ENCODE data around the gene THEM4.

GRCh38 chr1:151851886-151852285 lies 57.4 kb downstream of the THEM4 start:
- no peak for TF ChIP-seq CTCF (conservative IDR thresholded peaks at IDR 0.05; ENCODE audit: low read depth in 2 of 2)
- TF ChIP-seq EZH2phosphoT487 (IDR thresholded peaks at IDR 0.05; ENCODE audit: unreplicated experiment): no peak
- no peak for TF ChIP-seq ZNF114 (CRISPR knock-in tag; IDR thresholded peaks at IDR 0.05)
- TF ChIP-seq EZH2 (IDR thresholded peaks at IDR 0.05; ENCODE audit: low read depth, unreplicated experiment): no peak
- TF ChIP-seq, protein P1, sequence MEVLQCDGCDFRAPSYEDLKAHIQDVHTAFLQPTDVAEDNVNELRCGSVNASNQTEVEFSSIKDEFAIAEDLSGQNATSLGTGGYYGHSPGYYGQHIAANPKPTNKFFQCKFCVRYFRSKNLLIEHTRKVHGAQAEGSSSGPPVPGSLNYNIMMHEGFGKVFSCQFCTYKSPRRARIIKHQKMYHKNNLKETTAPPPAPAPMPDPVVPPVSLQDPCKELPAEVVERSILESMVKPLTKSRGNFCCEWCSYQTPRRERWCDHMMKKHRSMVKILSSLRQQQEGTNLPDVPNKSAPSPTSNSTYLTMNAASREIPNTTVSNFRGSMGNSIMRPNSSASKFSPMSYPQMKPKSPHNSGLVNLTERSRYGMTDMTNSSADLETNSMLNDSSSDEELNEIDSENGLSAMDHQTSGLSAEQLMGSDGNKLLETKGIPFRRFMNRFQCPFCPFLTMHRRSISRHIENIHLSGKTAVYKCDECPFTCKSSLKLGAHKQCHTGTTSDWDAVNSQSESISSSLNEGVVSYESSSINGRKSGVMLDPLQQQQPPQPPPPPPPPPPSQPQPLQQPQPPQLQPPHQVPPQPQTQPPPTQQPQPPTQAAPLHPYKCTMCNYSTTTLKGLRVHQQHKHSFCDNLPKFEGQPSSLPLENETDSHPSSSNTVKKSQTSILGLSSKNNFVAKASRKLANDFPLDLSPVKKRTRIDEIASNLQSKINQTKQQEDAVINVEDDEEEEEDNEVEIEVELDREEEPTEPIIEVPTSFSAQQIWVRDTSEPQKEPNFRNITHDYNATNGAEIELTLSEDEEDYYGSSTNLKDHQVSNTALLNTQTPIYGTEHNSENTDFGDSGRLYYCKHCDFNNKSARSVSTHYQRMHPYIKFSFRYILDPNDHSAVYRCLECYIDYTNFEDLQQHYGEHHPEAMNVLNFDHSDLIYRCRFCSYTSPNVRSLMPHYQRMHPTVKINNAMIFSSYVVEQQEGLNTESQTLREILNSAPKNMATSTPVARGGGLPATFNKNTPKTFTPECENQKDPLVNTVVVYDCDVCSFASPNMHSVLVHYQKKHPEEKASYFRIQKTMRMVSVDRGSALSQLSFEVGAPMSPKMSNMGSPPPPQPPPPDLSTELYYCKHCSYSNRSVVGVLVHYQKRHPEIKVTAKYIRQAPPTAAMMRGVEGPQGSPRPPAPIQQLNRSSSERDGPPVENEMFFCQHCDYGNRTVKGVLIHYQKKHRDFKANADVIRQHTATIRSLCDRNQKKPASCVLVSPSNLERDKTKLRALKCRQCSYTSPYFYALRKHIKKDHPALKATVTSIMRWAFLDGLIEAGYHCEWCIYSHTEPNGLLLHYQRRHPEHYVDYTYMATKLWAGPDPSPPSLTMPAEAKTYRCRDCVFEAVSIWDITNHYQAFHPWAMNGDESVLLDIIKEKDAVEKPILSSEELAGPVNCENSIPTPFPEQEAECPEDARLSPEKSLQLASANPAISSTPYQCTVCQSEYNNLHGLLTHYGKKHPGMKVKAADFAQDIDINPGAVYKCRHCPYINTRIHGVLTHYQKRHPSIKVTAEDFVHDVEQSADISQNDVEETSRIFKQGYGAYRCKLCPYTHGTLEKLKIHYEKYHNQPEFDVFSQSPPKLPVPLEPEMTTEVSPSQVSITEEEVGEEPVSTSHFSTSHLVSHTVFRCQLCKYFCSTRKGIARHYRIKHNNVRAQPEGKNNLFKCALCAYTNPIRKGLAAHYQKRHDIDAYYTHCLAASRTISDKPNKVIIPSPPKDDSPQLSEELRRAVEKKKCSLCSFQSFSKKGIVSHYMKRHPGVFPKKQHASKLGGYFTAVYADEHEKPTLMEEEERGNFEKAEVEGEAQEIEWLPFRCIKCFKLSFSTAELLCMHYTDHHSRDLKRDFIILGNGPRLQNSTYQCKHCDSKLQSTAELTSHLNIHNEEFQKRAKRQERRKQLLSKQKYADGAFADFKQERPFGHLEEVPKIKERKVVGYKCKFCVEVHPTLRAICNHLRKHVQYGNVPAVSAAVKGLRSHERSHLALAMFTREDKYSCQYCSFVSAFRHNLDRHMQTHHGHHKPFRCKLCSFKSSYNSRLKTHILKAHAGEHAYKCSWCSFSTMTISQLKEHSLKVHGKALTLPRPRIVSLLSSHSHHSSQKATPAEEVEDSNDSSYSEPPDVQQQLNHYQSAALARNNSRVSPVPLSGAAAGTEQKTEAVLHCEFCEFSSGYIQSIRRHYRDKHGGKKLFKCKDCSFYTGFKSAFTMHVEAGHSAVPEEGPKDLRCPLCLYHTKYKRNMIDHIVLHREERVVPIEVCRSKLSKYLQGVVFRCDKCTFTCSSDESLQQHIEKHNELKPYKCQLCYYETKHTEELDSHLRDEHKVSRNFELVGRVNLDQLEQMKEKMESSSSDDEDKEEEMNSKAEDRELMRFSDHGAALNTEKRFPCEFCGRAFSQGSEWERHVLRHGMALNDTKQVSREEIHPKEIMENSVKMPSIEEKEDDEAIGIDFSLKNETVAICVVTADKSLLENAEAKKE (CRISPR knock-in tag; IDR thresholded peaks at IDR 0.05): no peak
- no peak for TF ChIP-seq NANOG (IDR thresholded peaks at IDR 0.05; ENCODE audit: borderline replicate concordance)
- no peak for TF ChIP-seq CREB1 (CRISPR knock-in tag; IDR thresholded peaks at IDR 0.05; ENCODE audit: low read depth)
- TF ChIP-seq, protein P2, sequence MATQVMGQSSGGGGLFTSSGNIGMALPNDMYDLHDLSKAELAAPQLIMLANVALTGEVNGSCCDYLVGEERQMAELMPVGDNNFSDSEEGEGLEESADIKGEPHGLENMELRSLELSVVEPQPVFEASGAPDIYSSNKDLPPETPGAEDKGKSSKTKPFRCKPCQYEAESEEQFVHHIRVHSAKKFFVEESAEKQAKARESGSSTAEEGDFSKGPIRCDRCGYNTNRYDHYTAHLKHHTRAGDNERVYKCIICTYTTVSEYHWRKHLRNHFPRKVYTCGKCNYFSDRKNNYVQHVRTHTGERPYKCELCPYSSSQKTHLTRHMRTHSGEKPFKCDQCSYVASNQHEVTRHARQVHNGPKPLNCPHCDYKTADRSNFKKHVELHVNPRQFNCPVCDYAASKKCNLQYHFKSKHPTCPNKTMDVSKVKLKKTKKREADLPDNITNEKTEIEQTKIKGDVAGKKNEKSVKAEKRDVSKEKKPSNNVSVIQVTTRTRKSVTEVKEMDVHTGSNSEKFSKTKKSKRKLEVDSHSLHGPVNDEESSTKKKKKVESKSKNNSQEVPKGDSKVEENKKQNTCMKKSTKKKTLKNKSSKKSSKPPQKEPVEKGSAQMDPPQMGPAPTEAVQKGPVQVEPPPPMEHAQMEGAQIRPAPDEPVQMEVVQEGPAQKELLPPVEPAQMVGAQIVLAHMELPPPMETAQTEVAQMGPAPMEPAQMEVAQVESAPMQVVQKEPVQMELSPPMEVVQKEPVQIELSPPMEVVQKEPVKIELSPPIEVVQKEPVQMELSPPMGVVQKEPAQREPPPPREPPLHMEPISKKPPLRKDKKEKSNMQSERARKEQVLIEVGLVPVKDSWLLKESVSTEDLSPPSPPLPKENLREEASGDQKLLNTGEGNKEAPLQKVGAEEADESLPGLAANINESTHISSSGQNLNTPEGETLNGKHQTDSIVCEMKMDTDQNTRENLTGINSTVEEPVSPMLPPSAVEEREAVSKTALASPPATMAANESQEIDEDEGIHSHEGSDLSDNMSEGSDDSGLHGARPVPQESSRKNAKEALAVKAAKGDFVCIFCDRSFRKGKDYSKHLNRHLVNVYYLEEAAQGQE (IDR thresholded peaks at IDR 0.05; ENCODE audit: unreplicated experiment): no peak
